ENCODE data around the gene PLP2.
A peak's percentile ranks its signal among the peaks of the same experiment; 100 is the strongest.
"Not testable (repeated sequence)": the region's sequence is repeated elsewhere in the genome, so short reads cannot be mapped to it uniquely, and the experiment has no call there.

PLP2 gene

DNA sequence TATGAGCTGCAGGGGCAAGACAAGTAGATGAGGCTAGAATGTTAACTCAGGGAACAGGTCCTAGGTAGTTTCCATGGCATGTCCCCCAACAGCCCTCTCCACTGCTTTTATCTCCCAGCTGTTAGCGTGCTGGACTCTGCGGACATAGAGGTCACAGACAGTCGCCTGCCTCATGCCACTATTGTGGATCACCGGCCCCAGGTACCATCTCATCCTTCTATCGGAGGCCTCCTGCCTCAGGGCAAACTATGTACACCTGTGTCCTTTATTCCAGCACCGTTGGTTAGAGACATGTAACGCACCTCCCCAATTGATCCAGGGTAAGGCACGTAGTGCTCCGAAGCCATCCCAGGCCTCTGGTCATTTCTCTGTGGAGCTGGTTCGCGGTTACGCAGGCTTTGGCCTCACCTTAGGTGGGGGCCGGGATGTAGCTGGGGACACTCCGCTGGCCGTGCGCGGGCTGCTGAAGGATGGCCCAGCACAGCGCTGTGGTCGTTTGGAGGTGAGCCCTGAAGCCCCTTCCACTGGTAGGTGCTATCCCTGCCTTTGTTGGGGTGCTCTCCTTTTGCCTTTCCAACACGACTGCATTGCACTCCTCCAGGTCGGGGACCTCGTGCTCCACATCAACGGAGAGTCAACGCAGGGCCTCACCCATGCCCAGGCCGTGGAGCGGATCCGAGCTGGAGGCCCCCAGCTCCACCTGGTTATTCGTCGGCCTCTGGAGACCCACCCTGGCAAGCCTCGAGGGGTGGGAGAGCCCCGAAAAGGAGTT, 6.9 kb upstream of the PLP2 start:
- DNase-seq: no peak

DNA sequence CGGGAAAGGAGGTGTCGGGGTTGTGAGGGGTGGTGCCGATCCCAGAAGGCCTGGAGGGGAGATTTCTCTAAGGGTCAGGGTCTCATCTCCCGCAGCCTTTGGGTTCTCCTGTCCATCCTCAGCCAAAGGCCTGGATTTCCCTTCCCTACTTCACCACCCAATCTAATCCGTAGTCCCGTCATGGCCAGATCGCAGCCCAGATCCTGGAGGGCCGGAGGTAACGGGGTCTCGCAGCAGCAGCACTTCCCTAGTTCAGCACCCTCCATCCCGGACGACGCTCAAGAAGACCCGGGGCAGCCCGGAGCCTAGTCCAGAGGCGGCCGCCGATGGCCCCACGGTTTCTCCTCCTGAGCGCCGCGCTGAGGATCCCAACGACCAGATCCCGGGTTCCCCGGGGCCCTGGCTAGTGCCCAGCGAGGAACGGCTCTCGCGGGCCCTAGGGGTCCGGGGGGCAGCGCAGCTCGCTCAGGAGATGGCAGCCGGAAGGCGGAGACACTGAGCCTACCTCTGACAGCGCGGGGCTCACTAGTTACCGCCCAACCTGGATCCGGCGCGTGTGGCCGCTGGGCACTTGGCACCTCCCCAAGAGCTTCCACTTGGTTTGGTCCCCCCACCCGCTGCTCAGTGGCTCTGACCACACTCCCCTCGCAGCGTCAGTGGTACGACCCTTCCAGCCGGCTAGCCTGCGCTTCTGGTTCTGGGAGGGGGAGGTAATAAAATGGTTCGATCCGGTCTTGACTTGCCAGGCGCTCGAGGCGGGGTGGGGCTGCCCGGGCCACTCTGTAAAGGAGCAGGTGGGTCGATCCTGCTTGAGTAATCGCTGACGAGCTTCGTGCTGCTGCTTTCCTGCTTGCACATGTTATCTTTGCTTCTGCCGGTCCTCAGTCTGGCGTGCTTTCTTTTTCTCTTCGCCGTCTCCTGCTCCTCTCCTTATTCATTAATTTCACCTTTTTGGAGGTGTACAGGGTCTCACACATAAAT, 5.5 kb upstream of the PLP2 start:
- DNase-seq: no peak

DNA sequence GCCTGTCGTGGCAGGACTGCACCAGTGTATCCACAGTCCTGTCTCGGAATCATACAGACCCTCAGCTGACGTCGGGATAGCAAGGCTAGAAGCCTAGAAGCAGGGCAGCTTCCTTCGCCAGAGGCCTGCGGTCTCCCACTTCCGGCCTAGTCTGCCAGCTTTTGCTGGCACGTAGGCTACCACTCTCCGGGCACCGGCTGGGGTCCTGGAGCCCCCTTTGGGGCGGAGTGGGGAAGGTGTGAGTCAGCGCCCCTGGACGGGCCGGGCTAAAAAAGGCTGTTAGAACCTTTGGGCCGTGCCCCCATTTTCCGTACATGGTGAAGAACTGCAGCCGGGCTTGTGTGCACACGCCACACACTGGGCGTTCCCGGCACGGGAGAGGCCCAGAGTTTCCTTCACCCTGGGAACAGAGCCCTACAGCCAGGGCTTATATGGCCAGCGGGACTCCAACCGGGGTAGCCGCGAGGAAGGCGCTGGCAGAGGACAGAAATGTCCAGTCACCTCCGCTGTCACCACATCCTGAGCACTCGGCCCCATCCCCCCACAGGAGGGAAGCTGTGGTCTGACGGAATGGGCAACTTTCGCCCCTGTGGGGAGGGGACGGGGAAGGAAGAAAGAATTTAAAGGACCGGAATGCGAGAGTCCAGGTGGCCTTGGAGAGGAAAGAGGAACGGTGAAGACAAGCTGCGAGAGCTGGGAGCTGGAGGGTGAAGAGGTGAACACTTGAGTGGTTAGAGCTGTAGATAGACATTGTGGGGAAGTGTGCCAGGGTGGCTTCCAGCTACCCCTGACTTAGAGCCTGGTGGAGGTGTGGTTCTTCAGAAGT, 4.6 kb upstream of the PLP2 start:
- no peak for DNase-seq

DNA sequence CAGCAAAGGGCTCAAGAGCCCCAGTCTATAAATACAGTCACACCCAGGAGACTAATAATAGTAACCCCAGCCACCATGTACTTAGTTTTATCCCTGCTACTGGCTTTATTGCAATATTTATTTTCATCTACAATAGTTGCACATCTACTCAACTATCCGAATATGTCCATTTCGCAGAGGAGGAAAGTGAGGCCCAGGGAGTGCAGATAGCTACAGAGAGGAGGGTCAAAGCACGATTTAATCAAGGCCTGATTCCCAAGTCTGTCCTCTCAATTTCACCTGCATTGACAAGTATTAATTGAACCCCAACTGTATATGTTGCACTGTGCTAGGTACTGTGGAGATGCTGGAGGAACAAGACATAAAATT, 4.0 kb upstream of the PLP2 start:
- DNase-seq: no peak

DNA sequence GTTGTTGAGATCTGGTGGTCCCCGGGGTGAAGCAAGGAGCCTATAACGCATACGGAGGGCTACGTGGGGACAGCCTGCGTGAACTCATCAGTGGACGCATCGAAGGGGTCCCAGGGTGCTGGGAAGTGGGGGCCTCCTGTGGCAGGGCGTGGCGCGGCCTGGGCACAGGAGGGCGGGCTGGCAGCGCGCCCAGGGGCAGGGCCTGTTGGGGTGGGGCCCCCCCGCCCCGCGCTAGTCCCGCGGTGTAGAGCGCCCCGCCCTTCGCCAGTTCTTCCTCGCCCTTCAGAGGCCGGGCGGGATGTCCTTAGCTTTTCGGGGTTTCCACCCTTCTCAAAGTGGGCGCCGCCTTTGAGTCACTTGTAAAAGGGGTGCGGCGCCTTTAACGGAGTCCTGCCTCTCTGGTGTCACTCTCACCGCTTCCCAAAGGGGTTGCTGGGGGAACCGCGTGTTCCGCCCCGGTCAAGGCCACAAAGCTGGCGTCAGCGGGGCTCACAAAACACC, 632 bp downstream of the PLP2 start:
- peak; percentile 40 to 67 for DNase-seq

DNA sequence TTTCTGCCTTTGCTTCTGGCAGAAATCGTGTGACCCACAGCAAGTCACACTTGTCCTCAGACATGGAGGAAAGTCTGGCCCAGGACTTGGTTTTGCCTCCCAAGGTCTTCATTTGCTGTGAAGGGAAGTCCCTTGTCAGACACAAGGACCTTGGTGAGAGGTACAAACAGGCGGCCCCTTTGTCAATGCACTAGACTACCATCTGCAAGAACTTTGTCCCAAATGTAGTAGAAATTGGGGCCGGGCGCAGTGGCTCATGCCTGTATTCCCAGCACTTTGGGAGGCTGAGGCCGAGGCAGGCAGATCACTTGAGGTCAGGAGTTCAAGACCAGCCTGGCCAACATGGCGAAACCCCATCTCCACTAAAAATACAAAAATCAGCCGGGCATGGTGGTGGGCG, 1.8 kb downstream of the PLP2 start:
- not testable (repeated sequence) for DNase-seq

DNA sequence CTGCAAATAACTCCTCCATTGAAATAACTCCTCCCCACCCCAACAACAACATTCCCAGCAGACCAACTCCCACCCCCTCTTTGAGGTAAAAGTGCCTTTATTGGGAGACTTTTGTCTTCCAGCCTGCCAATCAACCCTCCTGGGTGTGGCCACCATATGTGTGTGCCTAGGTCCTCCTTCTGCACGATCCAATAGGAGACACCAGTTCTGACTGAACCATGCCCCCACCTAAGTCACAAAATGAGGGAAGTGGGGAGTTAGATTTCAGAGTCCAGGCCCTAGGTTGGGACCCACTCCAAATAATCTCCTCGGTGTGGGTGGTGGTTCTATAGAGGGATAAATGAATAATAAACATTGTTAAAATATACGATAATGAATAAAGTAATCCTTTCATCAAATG, 3.0 kb downstream of the PLP2 start:
- no peak for DNase-seq

DNA sequence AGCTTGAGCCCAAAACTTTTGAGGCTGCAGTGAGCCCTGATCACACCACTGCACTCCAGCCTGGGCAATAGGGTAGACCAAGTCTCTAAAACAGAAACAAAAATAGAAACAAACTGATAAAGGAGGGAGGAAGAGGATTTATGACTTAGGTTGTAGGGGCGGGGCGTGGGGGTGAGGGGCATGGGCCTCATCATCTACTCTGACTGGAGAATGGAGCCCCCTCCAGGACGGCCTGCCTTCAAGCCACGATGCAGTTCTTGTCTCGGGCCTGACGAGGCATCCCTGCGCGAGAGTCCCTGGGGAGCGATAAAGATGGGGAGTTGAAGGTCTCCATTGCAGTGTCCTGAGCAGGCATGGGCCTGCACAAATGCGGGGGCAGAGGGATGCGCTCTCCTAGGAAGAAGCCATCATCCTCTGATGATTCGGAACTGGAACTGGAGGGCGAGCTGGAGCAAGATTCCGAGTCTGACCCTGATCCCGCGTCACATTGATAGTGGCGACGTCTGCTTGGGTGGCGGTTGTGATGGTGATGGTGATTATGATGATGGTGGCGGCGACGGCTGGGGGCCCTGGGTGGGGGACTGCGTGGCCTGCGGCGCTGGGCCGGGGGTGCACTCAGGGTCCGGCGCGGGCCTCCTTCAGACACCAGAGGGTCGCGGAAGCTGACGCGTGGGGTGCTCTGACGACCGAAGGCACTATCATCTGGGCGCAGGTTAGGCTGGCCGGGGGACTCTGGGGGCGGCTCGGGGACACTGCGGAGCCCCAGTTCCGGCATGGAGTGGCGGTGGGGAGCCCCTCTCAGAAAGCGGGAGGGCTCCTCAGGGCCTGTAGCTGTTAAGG, 4.0 kb downstream of the PLP2 start:
- DNase-seq: no peak

DNA sequence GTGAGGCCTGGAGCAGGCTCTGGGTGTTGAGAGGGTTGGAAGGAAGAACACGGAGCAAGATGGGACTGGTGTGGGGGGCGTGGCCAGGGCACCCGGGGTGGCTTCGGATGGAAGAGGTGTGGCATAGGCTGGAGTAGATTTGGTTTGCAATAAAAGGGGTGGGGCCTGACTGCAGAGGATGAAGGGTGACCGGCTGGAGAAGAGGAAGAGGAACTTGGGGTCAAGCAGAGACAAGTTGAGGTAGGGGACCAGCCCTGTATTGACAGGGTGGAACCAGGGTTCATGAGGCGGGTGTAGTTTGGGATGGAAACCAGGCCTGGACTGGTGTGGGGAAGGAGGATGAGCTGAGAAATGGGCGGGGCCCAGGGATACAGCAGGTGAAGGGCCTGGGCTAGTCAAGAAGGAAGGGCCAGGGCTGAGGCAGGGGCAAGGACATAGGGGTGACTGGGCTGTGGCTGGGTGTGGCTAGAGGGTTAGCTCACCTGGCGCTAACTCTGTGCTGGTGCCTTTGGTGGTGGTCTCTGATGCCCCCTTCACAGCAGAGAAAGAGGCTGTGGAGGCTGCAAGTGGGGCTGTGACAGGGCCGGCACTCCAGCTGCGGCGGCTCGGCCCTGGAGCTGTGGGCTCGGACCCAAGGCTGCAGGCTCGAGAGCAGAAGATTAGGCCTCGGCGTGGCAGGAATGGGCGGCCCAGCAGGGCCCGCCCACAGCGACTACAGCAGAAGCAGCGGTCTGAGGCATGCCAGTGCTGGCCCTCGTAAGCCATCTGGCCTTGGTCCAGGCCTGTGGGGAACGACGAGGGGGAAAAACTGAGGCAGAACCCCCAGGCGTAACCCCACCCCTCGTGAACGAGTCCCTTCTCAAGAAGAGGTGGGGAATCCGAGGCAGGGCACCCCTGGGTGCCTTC, 5.0 kb downstream of the PLP2 start:
- DNase-seq: no peak

DNA sequence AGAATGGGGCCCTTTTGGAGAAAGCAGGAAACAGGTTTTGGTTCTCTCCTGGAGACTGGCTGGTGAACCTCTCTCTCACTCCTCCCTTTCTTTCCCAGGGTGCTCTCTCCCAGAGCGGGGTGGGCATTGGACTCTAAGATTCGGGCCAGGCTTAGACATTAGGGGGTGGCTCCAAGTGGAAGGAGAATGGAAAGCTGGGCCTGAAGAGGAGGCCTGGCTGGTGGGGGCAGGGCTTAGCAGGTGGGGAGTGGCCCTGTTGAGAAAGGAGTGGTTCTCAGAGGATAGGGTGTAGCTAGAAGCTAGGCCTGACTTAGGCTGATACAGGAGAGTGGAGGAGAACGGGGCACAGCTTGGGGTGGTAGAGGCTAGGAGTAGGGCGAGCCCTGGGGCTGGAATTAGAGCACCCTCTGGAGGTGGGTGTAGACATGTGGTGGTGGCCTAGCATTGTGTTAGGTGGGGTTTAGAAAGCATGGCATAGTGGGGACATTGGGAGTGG, 5.7 kb downstream of the PLP2 start:
- no peak for DNase-seq

DNA sequence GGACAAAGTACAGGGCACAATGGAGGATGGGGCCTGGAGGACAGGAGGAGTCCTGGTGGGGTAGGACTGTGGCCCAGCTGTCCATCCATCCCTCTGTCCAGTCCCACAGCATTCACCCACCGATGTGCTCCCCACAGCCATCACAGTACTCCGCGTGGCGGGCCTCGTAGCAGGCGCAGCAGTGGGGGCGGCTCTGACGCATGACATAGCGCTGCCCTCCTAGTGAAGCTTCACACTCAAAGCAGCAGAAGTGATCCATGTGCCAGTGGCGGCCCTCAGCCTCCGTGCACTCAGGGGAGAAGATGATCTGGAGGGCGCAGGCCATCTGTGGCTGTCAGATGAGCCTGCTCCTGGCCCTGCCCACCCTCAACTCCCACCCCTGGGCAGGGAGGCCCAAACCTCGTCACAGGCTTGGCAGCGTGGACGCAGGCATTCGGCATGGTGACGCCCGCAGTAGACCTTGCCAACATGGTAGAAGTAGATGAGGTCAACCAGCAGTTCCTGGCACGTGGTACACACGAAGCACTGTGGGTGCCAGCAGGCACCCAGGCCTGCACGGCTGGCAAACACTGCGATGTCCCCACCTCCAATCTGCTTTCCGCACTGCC, 6.3 kb downstream of the PLP2 start:
- no peak for DNase-seq

DNA sequence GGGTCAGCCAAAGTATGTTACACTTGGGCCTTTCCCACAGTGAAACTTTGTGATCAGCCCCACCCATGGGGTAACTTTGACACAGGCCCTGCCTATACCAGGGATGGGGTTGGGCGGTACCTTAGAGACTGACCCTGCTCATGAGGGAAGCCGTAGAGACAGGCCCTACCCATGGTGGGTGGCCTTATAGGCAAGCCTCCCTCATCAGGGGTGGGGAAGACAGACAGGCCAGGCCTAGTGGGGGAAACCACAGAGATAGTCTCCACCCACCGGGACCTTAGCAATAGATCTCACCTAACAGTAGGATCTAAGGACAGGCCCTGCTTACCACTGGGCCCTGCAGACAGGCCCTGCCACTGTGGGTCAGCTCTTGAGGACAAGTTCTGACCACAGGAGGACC, 6.8 kb downstream of the PLP2 start:
- DNase-seq: no peak

DNA sequence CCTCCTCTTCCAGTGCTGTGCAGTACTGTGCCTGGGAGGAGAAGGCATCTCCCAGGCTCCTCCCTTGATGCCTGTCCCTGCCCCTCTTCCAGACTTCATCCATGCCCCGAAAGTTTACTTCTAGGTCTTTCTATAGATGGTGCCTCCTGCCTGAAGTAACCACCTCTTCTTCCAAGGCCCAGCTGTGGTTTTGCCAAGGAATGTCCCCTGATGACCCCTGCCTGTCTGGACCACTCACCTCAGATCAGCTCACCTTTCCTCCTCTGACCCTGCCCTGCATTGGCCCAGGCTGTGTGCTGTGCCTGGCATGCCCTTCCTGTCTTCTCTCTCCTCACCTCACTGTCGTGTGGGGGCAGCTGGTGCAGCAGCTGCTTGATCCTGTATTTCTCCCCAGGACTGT, 7.7 kb downstream of the PLP2 start:
- no peak for DNase-seq

DNA sequence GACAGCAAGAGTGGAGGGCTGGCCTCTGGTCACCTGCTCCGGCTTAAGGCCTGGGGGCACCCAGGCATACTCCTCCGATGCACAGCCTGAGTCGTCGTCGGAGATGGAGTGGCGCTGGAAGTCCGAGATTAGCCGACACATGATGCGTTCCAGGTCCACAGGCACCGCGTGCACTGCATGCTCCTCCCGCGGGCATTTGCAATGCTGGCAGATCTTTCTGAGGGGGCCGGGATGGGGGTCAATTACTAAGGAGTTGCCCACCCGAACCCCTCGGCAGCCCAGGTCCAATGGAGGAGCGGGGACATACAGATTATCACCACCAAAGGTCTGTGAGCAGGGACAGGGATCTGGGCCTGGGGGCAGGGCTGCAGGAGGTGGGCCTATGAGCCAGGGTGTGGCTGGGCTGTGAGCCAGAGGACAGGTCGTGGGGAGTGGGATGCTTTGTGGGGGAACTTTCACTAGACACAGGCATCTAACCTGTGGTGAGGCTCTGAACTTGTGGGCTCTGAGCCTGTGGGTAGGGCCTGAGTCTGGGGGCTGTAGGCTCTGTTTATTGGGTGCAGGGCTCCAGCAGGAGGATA, 12.1 kb downstream of the PLP2 start:
- DNase-seq: no peak

DNA sequence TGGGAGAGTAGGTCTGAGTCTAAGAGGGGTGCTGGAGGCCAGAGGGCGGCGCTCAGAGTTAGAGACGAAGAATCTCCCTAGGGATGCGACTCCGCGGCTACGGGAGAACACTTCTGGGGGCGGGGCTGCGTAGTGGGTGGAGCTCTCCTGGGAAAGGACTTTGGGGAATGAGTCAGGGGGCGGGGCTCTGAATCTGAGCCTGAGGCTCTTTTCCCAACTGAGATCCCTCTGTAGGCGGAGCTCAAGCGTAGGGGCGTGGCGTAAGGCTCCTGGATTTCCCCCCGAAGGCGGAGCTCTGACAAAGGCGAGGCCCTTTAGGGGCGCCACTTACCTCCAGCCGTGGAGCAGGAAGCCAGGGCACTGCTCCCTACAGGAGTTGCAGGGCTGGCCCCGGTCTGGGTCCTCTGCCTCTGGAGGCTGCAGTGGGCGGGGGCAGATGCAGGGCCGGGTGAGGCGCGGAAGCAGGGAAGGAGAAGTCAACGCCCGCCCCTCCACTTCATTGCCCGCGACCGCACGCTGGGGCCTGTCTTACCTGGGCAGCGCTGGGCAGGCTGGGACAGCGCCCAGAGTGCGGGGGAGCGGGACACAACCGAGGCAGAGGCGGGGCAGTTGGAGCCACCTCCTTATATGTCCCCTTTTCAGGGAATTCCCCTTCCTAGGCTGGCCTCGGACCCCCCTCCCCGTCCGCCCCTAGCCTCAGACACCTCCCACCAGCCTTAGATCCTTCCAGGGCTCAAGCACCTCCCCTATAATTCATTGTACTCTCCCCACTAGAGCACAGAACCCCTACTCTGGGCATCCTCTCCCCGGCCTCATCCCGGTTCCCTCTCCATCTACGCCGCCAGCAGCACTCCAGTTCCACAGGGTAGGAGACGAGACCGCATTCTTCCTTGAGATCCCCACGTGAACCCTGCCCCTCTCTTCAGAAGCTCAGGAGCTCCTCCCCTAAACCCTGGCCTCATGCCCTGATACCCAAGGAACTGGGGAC, 12.9 kb downstream of the PLP2 start:
- DNase-seq: peak; percentile 65 to 92

DNA sequence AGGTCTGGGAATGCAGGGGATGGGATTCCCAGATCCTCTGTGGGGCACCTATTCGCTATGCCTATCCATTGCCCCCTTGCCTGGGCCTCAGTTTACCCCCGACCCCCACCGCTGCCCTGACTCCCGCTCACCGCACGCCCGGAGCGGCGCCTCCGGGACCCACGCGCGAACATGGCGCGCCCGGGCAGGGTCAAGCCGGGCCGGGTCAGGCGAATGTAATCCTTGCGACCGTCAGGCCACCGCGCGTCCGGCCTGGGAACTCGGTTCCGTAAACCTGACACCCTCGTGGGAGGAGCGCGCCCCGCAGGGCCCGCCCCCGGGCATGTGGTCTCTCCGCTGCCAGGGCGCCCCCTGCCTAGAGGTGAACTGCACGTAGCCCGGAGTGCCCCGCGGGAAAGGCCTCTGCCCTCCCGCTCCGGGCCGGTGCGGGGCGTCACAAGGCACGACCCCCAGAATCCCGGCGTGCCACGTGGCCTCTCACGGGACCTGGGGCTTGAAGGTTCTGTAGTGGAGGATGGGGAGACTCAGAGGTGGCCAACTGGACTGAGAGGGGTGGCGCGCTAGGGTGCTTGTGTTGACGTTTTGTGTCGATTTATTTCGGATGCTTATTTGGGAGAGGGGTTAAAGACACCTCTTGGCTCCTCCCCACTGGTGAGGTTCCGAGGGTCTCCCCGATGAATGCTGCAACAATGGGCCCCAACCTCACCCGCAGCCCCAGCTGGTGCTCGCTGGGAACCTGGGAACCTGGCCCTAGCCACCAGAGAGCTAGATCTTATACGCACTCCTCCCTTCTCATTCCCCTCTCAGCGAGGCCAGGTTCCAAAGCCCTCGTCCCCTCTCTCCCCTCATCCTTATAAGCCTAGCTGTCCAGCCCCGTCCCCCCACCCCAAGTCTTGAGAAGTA, 14.7 kb downstream of the PLP2 start, which contains the start of gene PRICKLE3:
PRICKLE3 (minus strand) TSS at position 249 of the 903 bp plus-strand sequence; CDS start at position 173, 76 bp downstream.
- no peak for DNase-seq

DNA sequence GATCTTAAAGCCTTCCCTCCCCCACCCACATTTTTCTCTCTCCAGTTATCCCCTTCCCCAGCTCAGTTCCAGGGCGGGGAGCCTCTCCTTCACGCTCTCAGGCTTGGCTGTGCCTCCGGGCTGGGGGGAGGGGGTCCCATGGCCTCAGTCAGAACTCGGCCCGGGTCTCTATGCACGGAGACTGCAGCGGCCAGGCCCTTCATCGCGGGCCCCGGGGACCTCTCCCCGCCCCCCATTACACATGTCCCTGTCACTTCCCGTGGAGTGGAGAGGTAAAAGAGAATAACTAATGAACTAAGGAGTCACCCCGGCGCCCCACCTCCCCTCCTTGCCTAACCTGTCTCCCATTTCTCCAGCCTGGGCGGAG, 15.3 kb downstream of the PLP2 start:
- no peak for DNase-seq
